COLO668 (cell line): ENCODE results near the gene INSC.

ENCODE experiments used
- DNase-seq: peaks from one replicate; lab custom pipeline; 2025; ENCODE audit not compliant: unreplicated experiment; lab: John Stamatoyannopoulos, UW

The INSC gene

GRCh38 chr11:15145151-15145550 is 30.4 kb downstream of the INSC start:
- no peak for DNase-seq

DNA sequence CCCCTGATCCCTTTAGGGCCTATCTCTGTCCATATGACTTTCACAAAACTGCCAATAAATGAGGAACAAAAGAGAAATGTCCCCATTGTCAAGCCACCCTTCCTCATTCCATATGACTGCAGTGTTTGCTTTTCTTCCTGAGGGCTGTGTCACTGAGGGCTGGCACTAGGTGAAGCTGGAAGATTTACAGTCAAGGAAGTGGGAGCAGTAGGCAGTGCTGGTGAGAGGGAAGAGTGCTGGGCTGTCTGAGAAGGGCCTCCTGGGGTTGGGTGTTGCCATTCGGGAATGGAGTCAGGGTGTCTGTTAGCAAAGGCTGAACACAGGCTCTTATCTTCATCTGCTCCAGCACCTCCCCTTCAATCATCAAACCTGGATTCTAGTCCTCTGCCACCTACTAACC is 30.9 kb downstream of the INSC start:
- DNase-seq = peak; percentile 8

GRCh38 chr11:15146271-15147003 is 31.7 kb downstream of the INSC start:
- no peak for DNase-seq

- DNase-seq = no peak
These were observed 33.4 kb downstream of the INSC start for GRCh38 chr11:15148169-15148568.

- no peak for DNase-seq
These were observed 34.3 kb downstream of the INSC start for GRCh38 chr11:15149050-15149449.

- DNase-seq = no peak
These were observed 35.8 kb downstream of the INSC start for GRCh38 chr11:15150507-15150906.

- no peak for DNase-seq
These were observed 38.5 kb downstream of the INSC start for GRCh38 chr11:15153231-15153630.

GRCh38 chr11:15157181-15157580 is 42.5 kb downstream of the INSC start:
- no peak for DNase-seq

DNA sequence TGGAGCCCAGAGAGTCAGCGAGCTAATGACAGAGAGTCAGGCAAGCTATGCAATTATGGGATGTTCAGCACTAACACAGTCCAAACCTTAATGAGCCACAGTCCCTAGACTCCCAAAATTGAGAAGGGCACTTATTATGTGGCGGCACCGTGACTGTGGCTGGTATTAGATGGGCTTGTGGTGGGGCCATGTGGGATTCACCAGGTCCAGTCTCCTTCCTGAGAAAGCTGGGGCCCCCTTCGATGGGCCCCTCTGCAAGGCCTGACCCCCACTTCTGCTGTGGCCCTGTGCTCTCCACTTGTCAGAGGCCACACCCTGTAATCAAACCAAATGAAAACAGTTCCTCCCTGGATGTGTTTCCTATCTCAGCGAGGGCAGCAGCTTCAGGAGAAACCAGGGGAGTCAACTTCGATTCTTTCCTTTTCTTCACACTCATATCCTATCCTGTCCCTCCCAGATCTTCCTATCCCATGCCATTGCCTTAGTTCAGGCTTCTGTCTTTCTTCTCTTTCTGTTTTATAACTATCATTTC is 42.9 kb downstream of the INSC start:
- no peak for DNase-seq

GRCh38 chr11:15158351-15159015 is 43.8 kb downstream of the INSC start:
- DNase-seq = no peak

GRCh38 chr11:15159085-15159484 is 44.4 kb downstream of the INSC start:
- no peak for DNase-seq

DNA sequence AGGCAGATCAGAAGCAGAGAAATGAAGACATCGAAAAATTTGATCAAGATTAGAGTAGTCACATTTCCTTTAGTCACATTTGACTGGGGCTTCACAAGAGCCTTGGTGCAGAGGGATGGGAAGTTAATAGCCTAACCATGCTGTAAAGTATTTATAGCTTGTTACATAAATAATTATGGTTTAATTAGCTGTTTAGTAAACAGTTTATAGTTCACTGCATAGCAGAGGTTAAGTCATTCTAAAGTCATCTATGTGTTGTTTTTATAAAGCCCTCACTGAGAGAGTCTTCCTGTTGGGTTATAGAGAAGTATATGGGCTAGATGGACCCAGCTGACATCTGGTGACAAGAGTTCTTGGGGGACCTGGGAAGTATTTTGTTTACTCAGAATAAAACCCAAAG is 47.1 kb downstream of the INSC start:
- no peak for DNase-seq

DNA sequence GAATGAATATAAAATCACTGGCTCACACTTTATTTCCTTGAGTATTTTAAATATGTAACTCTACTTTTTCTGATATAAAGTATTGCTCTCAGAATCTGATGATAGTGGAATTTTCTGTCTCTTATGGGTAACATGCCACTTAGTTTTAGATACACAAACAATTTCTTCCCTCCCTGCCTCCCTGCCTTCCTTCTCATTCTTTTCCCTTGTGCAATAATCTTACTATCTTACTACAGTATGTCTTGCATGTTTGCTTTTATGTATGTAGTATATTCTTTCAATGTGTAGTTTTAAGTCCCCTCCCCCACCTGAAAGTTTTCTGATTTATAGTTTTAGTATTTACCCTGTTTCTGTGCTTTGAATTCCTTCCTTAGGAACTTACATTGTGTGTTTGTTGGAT is 48.4 kb downstream of the INSC start:
- DNase-seq = no peak

GRCh38 chr11:15166204-15166603 is 51.5 kb downstream of the INSC start:
- DNase-seq = no peak

DNA sequence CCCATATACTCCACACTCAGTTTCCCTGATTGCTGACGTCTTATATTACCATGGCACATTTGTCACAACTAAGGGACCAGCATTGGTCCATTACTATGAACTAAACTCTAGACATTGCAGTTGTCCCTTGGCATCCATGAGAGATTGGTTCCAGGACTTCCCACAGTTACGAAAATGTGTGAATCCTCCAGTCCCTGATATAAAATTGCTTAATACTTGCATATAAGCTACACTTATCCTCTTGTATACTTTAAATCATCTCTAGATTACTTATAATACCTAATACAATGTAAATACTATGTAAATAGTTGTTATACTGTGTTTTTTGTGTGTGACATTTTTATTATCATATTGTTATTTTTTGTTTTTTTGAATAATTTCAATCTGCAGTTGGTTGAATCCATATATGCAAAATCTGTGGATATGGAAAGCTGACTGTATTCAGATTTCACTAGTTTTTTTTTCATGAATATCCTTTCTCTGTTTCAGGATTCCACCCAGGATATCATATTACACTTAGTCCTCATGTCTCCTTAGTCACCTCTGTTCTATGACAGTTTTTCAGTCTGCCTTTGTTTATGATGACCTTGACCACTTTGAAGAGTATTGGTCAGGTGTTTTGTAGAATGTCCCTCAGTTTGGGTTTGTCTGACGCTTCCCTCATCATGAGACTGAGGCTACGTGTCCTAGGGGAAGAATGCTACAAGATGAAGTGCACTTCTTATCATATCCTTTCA is 55.3 kb downstream of the INSC start:
- DNase-seq = no peak

DNA sequence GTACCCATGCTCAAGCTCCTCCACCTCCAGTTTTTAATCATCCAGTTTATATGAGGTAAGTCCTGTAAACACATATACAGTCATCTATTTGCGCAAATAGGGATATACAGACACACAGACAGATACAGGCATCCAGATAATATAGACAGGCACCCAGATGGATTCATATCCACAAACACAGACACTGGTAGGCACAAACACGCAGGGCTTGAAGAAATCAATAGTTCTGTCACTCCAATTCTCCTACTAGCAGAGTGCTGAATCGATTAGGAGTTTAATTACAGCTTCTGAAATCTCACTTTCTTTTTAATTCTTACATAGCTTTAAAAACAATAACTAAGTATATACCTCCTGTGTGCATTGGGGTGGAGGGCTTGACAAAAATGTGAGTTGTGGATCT is 56.0 kb downstream of the INSC start:
- DNase-seq = no peak

DNA sequence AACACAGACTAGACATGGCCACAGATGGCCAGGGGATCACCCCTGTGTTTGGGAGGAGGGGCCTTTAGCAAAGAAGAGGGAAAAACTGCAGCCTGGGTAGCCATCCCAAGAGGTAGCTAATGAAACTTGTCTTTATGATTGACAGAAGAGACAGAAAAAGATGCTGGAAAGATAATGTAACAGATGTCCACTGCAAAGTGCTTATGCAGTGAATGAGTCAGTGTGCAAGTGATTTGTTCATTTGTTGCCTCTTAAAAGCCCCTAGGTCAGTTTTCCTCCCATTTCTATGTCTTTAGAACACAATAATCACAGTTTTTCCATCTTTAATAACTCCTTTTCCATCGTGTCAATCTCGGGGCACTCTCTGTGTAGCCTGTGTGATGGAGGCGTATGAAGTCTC is 57.2 kb downstream of the INSC start:
- no peak for DNase-seq

DNA sequence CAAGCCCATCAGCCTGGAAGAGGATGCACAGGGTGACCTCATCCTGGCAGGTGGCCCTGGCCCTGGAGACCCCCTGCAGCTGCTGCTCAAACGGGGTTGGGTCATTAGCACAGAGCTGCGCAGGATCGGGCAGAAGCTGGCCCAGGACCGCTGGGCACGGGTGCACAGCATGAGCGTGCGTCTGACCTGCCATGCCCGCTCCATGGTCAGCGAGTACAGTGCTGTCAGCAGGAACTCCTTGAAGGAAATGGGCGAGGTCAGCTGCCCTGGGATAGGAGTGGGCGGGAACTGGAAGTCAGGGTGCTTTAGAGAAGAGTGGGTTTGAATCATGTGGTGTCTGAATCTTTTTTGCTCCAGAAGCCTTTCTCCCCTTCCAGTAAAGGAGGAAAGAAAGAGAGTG is 61.1 kb downstream of the INSC start:
- DNase-seq = no peak

DNA sequence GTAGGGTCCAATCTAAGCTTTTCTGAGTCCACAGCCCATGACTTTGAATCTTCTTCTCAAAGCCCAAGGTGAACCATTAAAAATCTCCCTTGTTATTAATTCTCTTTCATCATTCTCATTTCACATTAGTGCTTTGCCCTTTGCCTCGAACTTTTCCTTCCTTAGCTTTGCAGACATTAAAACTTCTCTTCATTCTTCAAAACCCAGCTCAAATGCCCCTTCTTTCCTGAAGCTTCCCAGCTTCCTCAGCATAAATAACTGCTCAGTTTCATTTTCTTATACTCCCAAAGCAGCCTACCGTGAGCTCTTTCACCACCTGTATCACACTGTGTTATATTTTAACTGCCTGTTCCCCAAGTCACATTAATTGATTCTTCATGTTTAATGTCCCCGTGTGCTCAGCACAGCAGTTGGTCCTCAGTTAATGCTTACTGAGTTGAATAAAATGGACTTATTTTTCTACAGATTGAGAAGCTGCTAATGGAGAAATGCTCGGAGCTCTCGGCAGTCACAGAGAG is 62.0 kb downstream of the INSC start:
- no peak for DNase-seq

DNA sequence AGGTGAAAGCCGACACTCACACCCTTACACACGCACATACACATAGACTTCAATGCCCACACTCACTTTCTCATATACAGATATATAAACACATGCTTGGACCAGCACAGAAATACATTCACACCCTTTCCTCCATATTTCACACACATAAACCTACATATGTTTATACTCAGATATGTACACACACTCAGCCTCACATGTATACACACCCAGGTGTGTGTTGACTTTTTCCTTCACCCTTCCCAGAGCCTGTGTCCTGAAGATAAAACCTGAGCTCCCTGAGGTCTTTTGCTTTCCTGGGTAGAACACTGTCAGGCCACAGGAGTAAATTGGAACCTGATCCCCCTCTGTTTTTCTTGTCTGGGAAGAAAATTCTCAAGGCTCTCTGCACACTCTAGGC is 62.8 kb downstream of the INSC start:
- DNase-seq = no peak

DNA sequence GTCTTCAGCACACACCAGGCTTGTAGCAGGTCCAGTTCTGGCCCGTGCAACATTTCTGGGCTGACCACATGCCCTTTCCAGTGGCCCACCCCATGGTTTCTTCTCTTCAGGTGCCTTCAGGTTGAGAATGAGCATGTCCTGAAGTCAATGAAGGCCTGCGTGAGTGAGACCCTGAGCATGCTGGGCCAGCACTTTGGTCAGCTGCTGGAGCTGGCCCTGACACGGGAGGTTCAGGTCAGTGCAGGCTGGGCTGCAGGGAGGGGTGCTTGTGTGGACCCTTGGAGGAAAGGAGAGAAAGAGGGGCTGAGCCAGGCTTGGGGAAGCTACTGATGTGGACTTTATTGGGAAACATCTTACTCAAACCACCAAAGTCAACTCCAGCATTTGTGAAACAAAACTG is 63.5 kb downstream of the INSC start:
- no peak for DNase-seq

GRCh38 chr11:15179167-15179566 is 64.4 kb downstream of the INSC start:
- no peak for DNase-seq
